ENCODE data around the gene ATP2C2. TPM values are rescaled to one million over a fixed set of nuclear protein-coding genes. Genes with fewer than 3 reads are reported as not detected.
A peak's percentile ranks its signal among the peaks of the same experiment; 100 is the strongest.

ATP2C2 gene
- total and polyA plus RNA-seq, 9 donors, result 0.13 to 2.3 (median 0.39) TPM

GRCh38 chr16:84482001-84482891 lies 113.9 kb downstream of the ATP2C2 start:
- no peaks in the 10 kb centered on the region for H3K9me3 ChIP-seq (replicated peaks; ENCODE audit: control insufficient read depth, low read depth, low read length)
- H3K4me3 ChIP-seq (ENCODE audit: low read length), result no peak overlapping the region
- no peaks in the 10 kb centered on the region for H3K27me3 ChIP-seq (ENCODE audit: control insufficient read depth, insufficient read depth, low read length)
- no peak for DNase-seq
- peaks cover 57% of the 10 kb centered on the region for H3K36me3 ChIP-seq (ENCODE audit: control insufficient read depth, insufficient read depth, low read length)
- WGBS (ENCODE audit: insufficient coverage), result 69% methylated on average over 31 of the region's 33 CpGs
- no peak overlapping the region for H3K27ac ChIP-seq (ENCODE audit: low read length)
- H3K4me1 ChIP-seq (ENCODE audit: control insufficient read depth, insufficient read depth, low read length), result peaks cover 14% of the 10 kb centered on the region

GRCh38 chr16:84482951-84483881 lies 114.9 kb downstream of the ATP2C2 start:
- WGBS (ENCODE audit: insufficient coverage), result 89% methylated on average over 19 of the region's 25 CpGs
- Histone ChIP-seq H3K4me3 (ENCODE audit: low read length) (no peak overlapping the region), H3K36me3 (ENCODE audit: control insufficient read depth, insufficient read depth, low read length) (peaks cover 61% of the 10 kb centered on the region), H3K27me3 (ENCODE audit: control insufficient read depth, insufficient read depth, low read length) (no peaks in the 10 kb centered on the region), H3K4me1 (ENCODE audit: control insufficient read depth, insufficient read depth, low read length) (peaks cover 14% of the 10 kb centered on the region), H3K9me3 (replicated peaks; ENCODE audit: control insufficient read depth, low read depth, low read length) (no peaks in the 10 kb centered on the region), H3K27ac (ENCODE audit: low read length) (no peak overlapping the region)
- DNase-seq, result no peak

- DNase-seq, result no peak
- Histone ChIP-seq H3K36me3 (ENCODE audit: control insufficient read depth, insufficient read depth, low read length) (peaks cover 58% of the 10 kb centered on the region), H3K27ac (ENCODE audit: low read length) (no peak overlapping the region), H3K27me3 (ENCODE audit: control insufficient read depth, insufficient read depth, low read length) (no peaks in the 10 kb centered on the region), H3K4me3 (ENCODE audit: low read length) (no peak overlapping the region), H3K4me1 (ENCODE audit: control insufficient read depth, insufficient read depth, low read length) (peaks cover 14% of the 10 kb centered on the region), H3K9me3 (replicated peaks; ENCODE audit: control insufficient read depth, low read depth, low read length) (no peaks in the 10 kb centered on the region)
- WGBS (ENCODE audit: insufficient coverage), result 93% methylated on average over 16 of the region's 19 CpGs
Measured at GRCh38 chr16:84483882-84484565, 115.7 kb downstream of the ATP2C2 start.

GRCh38 chr16:84484579-84485254 lies 116.4 kb downstream of the ATP2C2 start:
- WGBS (ENCODE audit: insufficient coverage), result 39% methylated on average over 9 of the region's 15 CpGs
- Histone ChIP-seq H3K4me1 (ENCODE audit: control insufficient read depth, insufficient read depth, low read length) (peaks cover 14% of the 10 kb centered on the region), H3K27ac (ENCODE audit: low read length) (no peak overlapping the region), H3K36me3 (ENCODE audit: control insufficient read depth, insufficient read depth, low read length) (peaks cover 61% of the 10 kb centered on the region), H3K9me3 (replicated peaks; ENCODE audit: control insufficient read depth, low read depth, low read length) (no peaks in the 10 kb centered on the region), H3K4me3 (ENCODE audit: low read length) (no peak overlapping the region), H3K27me3 (ENCODE audit: control insufficient read depth, insufficient read depth, low read length) (no peaks in the 10 kb centered on the region)
- peak; percentile 65 for DNase-seq

GRCh38 chr16:84485255-84486010 lies 117.1 kb downstream of the ATP2C2 start:
- 92% methylated on average over 16 of the region's 16 CpGs for WGBS (ENCODE audit: insufficient coverage)
- peaks cover 14% of the 10 kb centered on the region for H3K4me1 ChIP-seq (ENCODE audit: control insufficient read depth, insufficient read depth, low read length)
- no peaks in the 10 kb centered on the region for H3K27me3 ChIP-seq (ENCODE audit: control insufficient read depth, insufficient read depth, low read length)
- no peaks in the 10 kb centered on the region for H3K9me3 ChIP-seq (replicated peaks; ENCODE audit: control insufficient read depth, low read depth, low read length)
- no peak overlapping the region for H3K4me3 ChIP-seq (ENCODE audit: low read length)
- H3K27ac ChIP-seq (ENCODE audit: low read length), result no peak overlapping the region
- no peak for DNase-seq
- peaks cover 56% of the 10 kb centered on the region for H3K36me3 ChIP-seq (ENCODE audit: control insufficient read depth, insufficient read depth, low read length)

- 85% methylated on average over 13 of the region's 14 CpGs for WGBS (ENCODE audit: insufficient coverage)
- no peaks in the 10 kb centered on the region for H3K27me3 ChIP-seq (ENCODE audit: control insufficient read depth, insufficient read depth, low read length)
- H3K27ac ChIP-seq (ENCODE audit: low read length), result no peak overlapping the region
- H3K9me3 ChIP-seq (replicated peaks; ENCODE audit: control insufficient read depth, low read depth, low read length), result no peaks in the 10 kb centered on the region
- H3K36me3 ChIP-seq (ENCODE audit: control insufficient read depth, insufficient read depth, low read length), result peaks cover 50% of the 10 kb centered on the region
- H3K4me1 ChIP-seq (ENCODE audit: control insufficient read depth, insufficient read depth, low read length), result peaks cover 14% of the 10 kb centered on the region
- DNase-seq, result no peak
- H3K4me3 ChIP-seq (ENCODE audit: low read length), result no peak overlapping the region
Measured at GRCh38 chr16:84486126-84486525, 117.8 kb downstream of the ATP2C2 start.

GRCh38 chr16:84486551-84487235 lies 118.4 kb downstream of the ATP2C2 start:
- Histone ChIP-seq H3K4me3 (ENCODE audit: low read length) (no peak overlapping the region), H3K36me3 (ENCODE audit: control insufficient read depth, insufficient read depth, low read length) (peaks cover 47% of the 10 kb centered on the region), H3K27me3 (ENCODE audit: control insufficient read depth, insufficient read depth, low read length) (no peaks in the 10 kb centered on the region), H3K27ac (ENCODE audit: low read length) (no peak overlapping the region), H3K9me3 (replicated peaks; ENCODE audit: control insufficient read depth, low read depth, low read length) (no peaks in the 10 kb centered on the region), H3K4me1 (ENCODE audit: control insufficient read depth, insufficient read depth, low read length) (peaks cover 14% of the 10 kb centered on the region)
- no peak for DNase-seq
- 95% methylated on average over 11 of the region's 17 CpGs for WGBS (ENCODE audit: insufficient coverage)

GRCh38 chr16:84487358-84487757 lies 119.0 kb downstream of the ATP2C2 start:
- Histone ChIP-seq H3K4me1 (ENCODE audit: control insufficient read depth, insufficient read depth, low read length) (peaks cover 8% of the 10 kb centered on the region), H3K27me3 (ENCODE audit: control insufficient read depth, insufficient read depth, low read length) (no peaks in the 10 kb centered on the region), H3K9me3 (replicated peaks; ENCODE audit: control insufficient read depth, low read depth, low read length) (no peaks in the 10 kb centered on the region), H3K4me3 (ENCODE audit: low read length) (no peak overlapping the region), H3K36me3 (ENCODE audit: control insufficient read depth, insufficient read depth, low read length) (peaks cover 41% of the 10 kb centered on the region), H3K27ac (ENCODE audit: low read length) (no peak overlapping the region)
- 84% methylated on average over 5 of the region's 8 CpGs for WGBS (ENCODE audit: insufficient coverage)
- DNase-seq, result no peak
